ENCODE measurements around the gene HOXB2. TPM values are rescaled to one million over a fixed set of nuclear protein-coding genes. Genes with fewer than 3 reads are reported as not detected.

Gene HOXB2
- total RNA-seq, 1 experiment from 2014 or later: not detected

DNA sequence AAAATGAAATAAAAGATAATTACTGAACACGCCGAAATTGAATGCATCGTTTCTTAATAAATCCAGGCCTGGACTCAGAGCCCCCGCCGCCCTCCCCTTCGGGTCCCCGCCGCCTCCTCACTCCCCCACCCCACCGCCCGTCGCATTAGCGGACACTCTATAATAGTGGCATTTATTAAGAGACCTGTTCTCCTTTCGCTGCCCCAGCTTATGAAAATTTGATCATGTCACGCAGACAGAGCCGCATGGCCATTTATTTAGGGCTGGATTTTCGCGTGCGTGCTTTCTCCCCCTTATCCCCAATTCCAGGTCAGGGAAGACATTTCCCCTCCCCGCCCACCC lies 6.3 kb upstream of the HOXB2 start:
- Histone ChIP-seq H3K4me1 (ENCODE audit: insufficient read depth, low read length) (peaks cover 3% of the 10 kb centered on the region; the same call in 1 of the 2 replicates), H2AK5ac (ENCODE audit: insufficient read length, low read length) (no peak overlapping the region), H3K18ac (ENCODE audit: insufficient read length, low read depth, low read length) (no peak overlapping the region), H3K4ac (ENCODE audit: low read depth, low read length) (no peak overlapping the region), H4K91ac (ENCODE audit: insufficient read length, low read depth, low read length) (no peak overlapping the region), H3K27ac (ENCODE audit: insufficient read length, low read depth, low read length) (no peak overlapping the region), H3T11ph (ENCODE audit: low read length) (no peak overlapping the region), H4K20me1 (ENCODE audit: control insufficient read depth, insufficient read depth, insufficient read length) (peaks cover 3% of the 10 kb centered on the region), H2BK12ac (ENCODE audit: insufficient read length, low read depth, low read length) (no peak overlapping the region), H2BK120ac (ENCODE audit: low read depth, low read length, poor library complexity, severe bottlenecking) (no peak overlapping the region), H3K4me2 (ENCODE audit: insufficient read depth, insufficient read length, low read length) (no peak overlapping the region), H3K9me3 (ENCODE audit: control insufficient read depth, low read depth, low read length) (no peaks in the 10 kb centered on the region), H3K27me3 (ENCODE audit: insufficient read depth, low read length) (peaks cover 91% of the 10 kb centered on the region), H3K23ac (ENCODE audit: insufficient read length, low read depth, low read length) (no peak overlapping the region), H2BK5ac (ENCODE audit: insufficient read length, low read length) (no peak overlapping the region), H2AFZ (ENCODE audit: low read length) (no peak overlapping the region), H3K79me1 (ENCODE audit: insufficient read depth, low read depth, low read length, poor library complexity, severe bottlenecking) (no peaks in the 10 kb centered on the region), H3K14ac (ENCODE audit: insufficient read depth, low read length) (no peak overlapping the region), H2BK15ac (ENCODE audit: low read depth, low read length) (no peak overlapping the region), H3K56ac (ENCODE audit: insufficient read length, low read depth, low read length) (no peak overlapping the region), H3K79me2 (ENCODE audit: insufficient read depth, low read length) (no peaks in the 10 kb centered on the region), H3K23me2 (ENCODE audit: insufficient read length, low read depth, low read length, poor library complexity, severe bottlenecking) (no peaks in the 10 kb centered on the region), H4K5ac (ENCODE audit: insufficient read length, low read depth, low read length) (no peak overlapping the region), H4K8ac (replicated peaks; ENCODE audit: insufficient read length, low read depth, low read length) (no peak overlapping the region), H2BK20ac (ENCODE audit: low read depth, low read length, poor library complexity, severe bottlenecking) (no peak overlapping the region), H3K9ac (ENCODE audit: extremely low read depth, insufficient read length, low read length) (no peak overlapping the region)
- Mint-ChIP-seq H3K4me1 (peaks cover 31 to 60% of the 10 kb centered on the region in 2 experiments), H3K27me3 (ENCODE audit: low read depth) (peaks cover 99% of the 10 kb centered on the region), H3K4me3 (no peak overlapping the region), H3K9me3 (peaks cover 11 to 13% of the 10 kb centered on the region in 2 experiments; a peak in 4 of 5 replicates), H3K36me3 (ENCODE audit: insufficient read depth in 1 of 3, low read depth in 3 of 3) (no peaks in the 10 kb centered on the region), H3K27ac (no peak overlapping the region)
- DNase-seq: no peak
- WGBS (ENCODE audit: extremely low coverage, insufficient read length, low lambda C conversion rate): no CpG with 5 or more reads among the region's 19 CpGs
- TF ChIP-seq, protein P1, sequence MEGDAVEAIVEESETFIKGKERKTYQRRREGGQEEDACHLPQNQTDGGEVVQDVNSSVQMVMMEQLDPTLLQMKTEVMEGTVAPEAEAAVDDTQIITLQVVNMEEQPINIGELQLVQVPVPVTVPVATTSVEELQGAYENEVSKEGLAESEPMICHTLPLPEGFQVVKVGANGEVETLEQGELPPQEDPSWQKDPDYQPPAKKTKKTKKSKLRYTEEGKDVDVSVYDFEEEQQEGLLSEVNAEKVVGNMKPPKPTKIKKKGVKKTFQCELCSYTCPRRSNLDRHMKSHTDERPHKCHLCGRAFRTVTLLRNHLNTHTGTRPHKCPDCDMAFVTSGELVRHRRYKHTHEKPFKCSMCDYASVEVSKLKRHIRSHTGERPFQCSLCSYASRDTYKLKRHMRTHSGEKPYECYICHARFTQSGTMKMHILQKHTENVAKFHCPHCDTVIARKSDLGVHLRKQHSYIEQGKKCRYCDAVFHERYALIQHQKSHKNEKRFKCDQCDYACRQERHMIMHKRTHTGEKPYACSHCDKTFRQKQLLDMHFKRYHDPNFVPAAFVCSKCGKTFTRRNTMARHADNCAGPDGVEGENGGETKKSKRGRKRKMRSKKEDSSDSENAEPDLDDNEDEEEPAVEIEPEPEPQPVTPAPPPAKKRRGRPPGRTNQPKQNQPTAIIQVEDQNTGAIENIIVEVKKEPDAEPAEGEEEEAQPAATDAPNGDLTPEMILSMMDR (conservative IDR thresholded peaks at IDR 0.05): no peak
